CD14-positive monocyte (primary cell): ENCODE data around the gene TAC4. TPM values are rescaled to one million over a fixed set of nuclear protein-coding genes. Genes with fewer than 3 reads are reported as not detected.

ENCODE experiments used
- DNase-seq, 3 donors: peaks; one replicate each; pipeline ENCODE4 v3.0.0-alpha.2; 2011 to 2022
- H2AFZ ChIP-seq: 2 replicates; pipeline ENCODE4 v1.6.0; 2012; ENCODE audit warnings: mild to moderate bottlenecking, low read depth, low read length, inconsistent platforms; ENCODE audit not compliant: insufficient read depth, poor library complexity, severe bottlenecking
- H3K27ac ChIP-seq, 2 donors: 1 replicate in 1 of 2; 2 replicates in 1 of 2; pipeline ENCODE4 v1.5.1; 2012 to 2013; ENCODE audit warnings: low read length in 2 of 2, control low read depth in 1 of 2, inconsistent platforms in 1 of 2, low read depth in 1 of 2, mild to moderate bottlenecking in 1 of 2
- H3K27me3 ChIP-seq, 2 donors: one replicate each; pipeline versions ENCODE4 v1.6.0 to v1.6.1; 2011 to 2013; ENCODE audit warnings: low read length in 2 of 2; ENCODE audit not compliant: control insufficient read depth in 2 of 2, insufficient read depth in 2 of 2
- H3K36me3 ChIP-seq, 2 donors: replicated peaks in 1 of 2; 1 replicate in 1 of 2; 2 replicates in 1 of 2; pipeline versions ENCODE4 v1.5.1 to v1.6.1; 2012 to 2013; ENCODE audit warnings: low read length in 2 of 2, control low read depth in 1 of 2, inconsistent platforms in 1 of 2, mild to moderate bottlenecking in 1 of 2; ENCODE audit not compliant: insufficient read depth in 2 of 2, control insufficient read depth in 1 of 2
- H3K4me1 ChIP-seq, 2 donors: 1 replicate in 1 of 2; 2 replicates in 1 of 2; pipeline versions ENCODE4 v1.5.1 to v1.6.1; 2012 to 2013; ENCODE audit warnings: low read length in 2 of 2, control low read depth in 1 of 2, inconsistent platforms in 1 of 2, mild to moderate bottlenecking in 1 of 2, moderate library complexity in 1 of 2; ENCODE audit not compliant: insufficient read depth in 2 of 2, control insufficient read depth in 1 of 2
- H3K4me2 ChIP-seq: replicated peaks from 2 replicates; pipeline ENCODE3; 2012; ENCODE audit warnings: low read length, moderate library complexity, mild to moderate bottlenecking; ENCODE audit not compliant: poor library complexity, severe bottlenecking; ENCODE audit errors: extremely low read depth
- H3K4me3 ChIP-seq, 3 experiments: fragments of 200-600 bp in 1 of 3; sonication (generic) in 1 of 3; replicated peaks in 1 of 3; 1 replicate in 2 of 3; 2 replicates in 1 of 3; pipeline ENCODE4 v1.5.1; 2011 to 2013; ENCODE audit warnings: low read length in 3 of 3, mild to moderate bottlenecking in 3 of 3, control low read depth in 2 of 3, low read depth in 2 of 3, inconsistent platforms in 1 of 3, moderate library complexity in 1 of 3
- H3K79me2 ChIP-seq: 2 replicates; pipeline ENCODE4 v1.6.0; 2012; ENCODE audit warnings: mild to moderate bottlenecking, control low read depth, inconsistent platforms, low read length, moderate library complexity; ENCODE audit not compliant: insufficient read depth
- H3K9ac ChIP-seq: 2 replicates; pipeline ENCODE4 v1.6.0; 2017; ENCODE audit warnings: low read length, mild to moderate bottlenecking; ENCODE audit not compliant: insufficient read depth, poor library complexity, severe bottlenecking
- H3K9me3 ChIP-seq, 2 donors: replicated peaks in 1 of 2; 1 replicate in 1 of 2; 2 replicates in 1 of 2; pipeline versions ENCODE4 v1.5.1 to v1.6.1; 2012 to 2013; ENCODE audit warnings: low read length in 2 of 2, control low read depth in 1 of 2; ENCODE audit not compliant: control insufficient read depth in 1 of 2, insufficient read depth in 1 of 2
- H4K20me1 ChIP-seq: 2 replicates; pipeline ENCODE4 v1.6.0; 2012; ENCODE audit warnings: mild to moderate bottlenecking, low read length, control low read depth, moderate library complexity; ENCODE audit not compliant: insufficient read depth
- H3K27ac Mint-ChIP-seq, 7 donors: one replicate each; pipeline ENCODE4 v1.8.0; 2020; ENCODE audit warnings: mild to moderate bottlenecking in 7 of 7, mixed read lengths in 7 of 7, moderate library complexity in 6 of 7, inconsistent platforms in 2 of 7
- H3K27me3 Mint-ChIP-seq, 3 donors: one replicate each; pipeline ENCODE4 v1.8.0; 2021 to 2022; ENCODE audit warnings: low read depth in 3 of 3, mild to moderate bottlenecking in 3 of 3, mixed read lengths in 3 of 3, moderate library complexity in 3 of 3, inconsistent platforms in 1 of 3
- H3K36me3 Mint-ChIP-seq, 2 donors: one replicate each; pipeline ENCODE4 v1.8.0; 2020; ENCODE audit warnings: mixed read lengths in 2 of 2, inconsistent platforms in 1 of 2, mild to moderate bottlenecking in 1 of 2
- H3K4me1 Mint-ChIP-seq: one replicate; pipeline ENCODE4 v1.8.0; 2020; ENCODE audit warnings: mild to moderate bottlenecking, mixed read lengths
- H3K4me3 Mint-ChIP-seq, 2 donors: one replicate each; pipeline ENCODE4 v1.8.0; 2020; ENCODE audit warnings: mild to moderate bottlenecking in 2 of 2, mixed read lengths in 2 of 2, moderate library complexity in 1 of 2
- H3K9me3 Mint-ChIP-seq, 7 donors: one replicate each; pipeline ENCODE4 v1.8.0; 2020 to 2022; ENCODE audit warnings: mixed read lengths in 7 of 7, mild to moderate bottlenecking in 6 of 7, moderate library complexity in 6 of 7, inconsistent platforms in 2 of 7
- CTCF ChIP-seq: fragments of 200-600 bp; IDR thresholded peaks from one replicate; pipeline ENCODE4 v1.8.0; 2022; ENCODE audit warnings: antibody characterized with exemption, mild to moderate bottlenecking
- WGBS: methylation state at CpG from one replicate; pipeline ENCODE4 v1.1.5; 2013; ENCODE audit warnings: missing lambda C conversion rate; ENCODE audit not compliant: insufficient coverage; 5-methylcytosine and 5-hydroxymethylcytosine counted together
- intact Hi-C, 2 donors: fragments of 100-400 bp; cut with micrococcal nuclease; formaldehyde crosslinking; loops; one replicate each; pipeline versions ENCODE4 v1.15.0 to v1.15.1; 2023
- polyA plus RNA-seq, 3 donors: library from polyadenylated mRNA; depleted of rRNA in 1 of 3; unstranded in 2 of 3; stranded (reverse) in 1 of 3; fragments of 300-500 nt in 2 of 3; fragments of >200 nt in 1 of 3; fragmentation: Illumina TruSeq in 2 of 3; gene quantifications; 1 replicate in 2 of 3; 2 replicates in 1 of 3; pipeline ENCODE4 v1.2.3, GENCODE V29; 2012 to 2021

The TAC4 gene
- polyA plus RNA-seq, 3 donors, result not detected

GRCh38 chr17:49798738-49799137 lies 49.1 kb downstream of the TAC4 start:
- Histone ChIP-seq H3K36me3 (peaks cover 73 to 98% of the 10 kb centered on the region in 2 donors), H3K27ac (no peak overlapping the region), H3K27me3 (no peaks in the 10 kb centered on the region), H3K4me3 (no peak overlapping the region), H3K79me2 (peaks cover 90% of the 10 kb centered on the region), H3K4me2 (no peak overlapping the region), H2AFZ (no peak overlapping the region), H3K9ac (no peak overlapping the region), H3K9me3 (no peaks in the 10 kb centered on the region), H4K20me1 (peaks cover 96% of the 10 kb centered on the region), H3K4me1 (no peaks in the 10 kb centered on the region)
- 57% methylated on average over 1 of the region's 2 CpGs for WGBS
- H3K4me1 Mint-ChIP-seq, result peaks cover 3% of the 10 kb centered on the region
- DNase-seq, result no peak
- H3K27ac Mint-ChIP-seq, result no peak overlapping the region
- H3K9me3 Mint-ChIP-seq, result no peaks in the 10 kb centered on the region
- no peak overlapping the region for H3K4me3 Mint-ChIP-seq
- intact Hi-C loops, result no loop called here
- no peak for TF ChIP-seq CTCF
- peaks cover 60 to 90% of the 10 kb centered on the region in 2 donors for H3K36me3 Mint-ChIP-seq
- H3K27me3 Mint-ChIP-seq, result no peaks in the 10 kb centered on the region

- Mint-ChIP-seq H3K4me3 (no peak overlapping the region), H3K27me3 (no peaks in the 10 kb centered on the region), H3K9me3 (no peaks in the 10 kb centered on the region), H3K36me3 (peaks cover 60 to 91% of the 10 kb centered on the region in 2 donors), H3K4me1 (peaks cover 3% of the 10 kb centered on the region), H3K27ac (peak overlapping the region in 2 of 7 donors; percentile 42 to 78)
- Histone ChIP-seq H3K9me3 (no peaks in the 10 kb centered on the region), H3K36me3 (peaks cover 78 to 99% of the 10 kb centered on the region in 2 donors), H3K4me2 (no peak overlapping the region), H4K20me1 (peaks cover 98% of the 10 kb centered on the region), H3K27me3 (no peaks in the 10 kb centered on the region), H3K9ac (no peak overlapping the region), H3K27ac (no peak overlapping the region), H3K4me3 (no peak overlapping the region), H2AFZ (no peak overlapping the region), H3K4me1 (no peaks in the 10 kb centered on the region), H3K79me2 (peaks cover 95% of the 10 kb centered on the region)
- no peak for TF ChIP-seq CTCF
- DNase-seq, result no peak
- intact Hi-C loops, result no loop called here
- WGBS, result 98% methylated on average over 4 of the region's 8 CpGs
Observed at GRCh38 chr17:49798182-49798581, 49.7 kb downstream of the TAC4 start.
